Subcutaneous adipose tissue (tissue), 4 donors: ENCODE measurements around the gene SYTL3. TPM values are rescaled to one million over a fixed set of nuclear protein-coding genes. Genes with fewer than 3 reads are reported as not detected.

ENCODE experiments used
- total RNA-seq, 4 donors: library from RNA; depleted of rRNA; stranded (reverse); fragments of >200 nt; gene quantifications; one replicate each; pipeline ENCODE4 v1.1.0, GENCODE V29; 2016
- TF ChIP-seq, protein P1 (sequence below): fragments of 450-650 bp; IDR thresholded peaks from one replicate; pipeline ENCODE4 v1.5.1; 2016; ENCODE audit warnings: low read depth, mild to moderate bottlenecking, control low read depth, antibody characterized with exemption, moderate library complexity

SYTL3 gene
- total RNA-seq, 4 donors from 2014 or later = 1.3 to 18.2 (median 6.3) TPM

- TF ChIP-seq, protein P1, sequence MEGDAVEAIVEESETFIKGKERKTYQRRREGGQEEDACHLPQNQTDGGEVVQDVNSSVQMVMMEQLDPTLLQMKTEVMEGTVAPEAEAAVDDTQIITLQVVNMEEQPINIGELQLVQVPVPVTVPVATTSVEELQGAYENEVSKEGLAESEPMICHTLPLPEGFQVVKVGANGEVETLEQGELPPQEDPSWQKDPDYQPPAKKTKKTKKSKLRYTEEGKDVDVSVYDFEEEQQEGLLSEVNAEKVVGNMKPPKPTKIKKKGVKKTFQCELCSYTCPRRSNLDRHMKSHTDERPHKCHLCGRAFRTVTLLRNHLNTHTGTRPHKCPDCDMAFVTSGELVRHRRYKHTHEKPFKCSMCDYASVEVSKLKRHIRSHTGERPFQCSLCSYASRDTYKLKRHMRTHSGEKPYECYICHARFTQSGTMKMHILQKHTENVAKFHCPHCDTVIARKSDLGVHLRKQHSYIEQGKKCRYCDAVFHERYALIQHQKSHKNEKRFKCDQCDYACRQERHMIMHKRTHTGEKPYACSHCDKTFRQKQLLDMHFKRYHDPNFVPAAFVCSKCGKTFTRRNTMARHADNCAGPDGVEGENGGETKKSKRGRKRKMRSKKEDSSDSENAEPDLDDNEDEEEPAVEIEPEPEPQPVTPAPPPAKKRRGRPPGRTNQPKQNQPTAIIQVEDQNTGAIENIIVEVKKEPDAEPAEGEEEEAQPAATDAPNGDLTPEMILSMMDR = no peak
These were observed 28.7 kb upstream of the SYTL3 start for GRCh38 chr6:158620963-158621693.

DNA sequence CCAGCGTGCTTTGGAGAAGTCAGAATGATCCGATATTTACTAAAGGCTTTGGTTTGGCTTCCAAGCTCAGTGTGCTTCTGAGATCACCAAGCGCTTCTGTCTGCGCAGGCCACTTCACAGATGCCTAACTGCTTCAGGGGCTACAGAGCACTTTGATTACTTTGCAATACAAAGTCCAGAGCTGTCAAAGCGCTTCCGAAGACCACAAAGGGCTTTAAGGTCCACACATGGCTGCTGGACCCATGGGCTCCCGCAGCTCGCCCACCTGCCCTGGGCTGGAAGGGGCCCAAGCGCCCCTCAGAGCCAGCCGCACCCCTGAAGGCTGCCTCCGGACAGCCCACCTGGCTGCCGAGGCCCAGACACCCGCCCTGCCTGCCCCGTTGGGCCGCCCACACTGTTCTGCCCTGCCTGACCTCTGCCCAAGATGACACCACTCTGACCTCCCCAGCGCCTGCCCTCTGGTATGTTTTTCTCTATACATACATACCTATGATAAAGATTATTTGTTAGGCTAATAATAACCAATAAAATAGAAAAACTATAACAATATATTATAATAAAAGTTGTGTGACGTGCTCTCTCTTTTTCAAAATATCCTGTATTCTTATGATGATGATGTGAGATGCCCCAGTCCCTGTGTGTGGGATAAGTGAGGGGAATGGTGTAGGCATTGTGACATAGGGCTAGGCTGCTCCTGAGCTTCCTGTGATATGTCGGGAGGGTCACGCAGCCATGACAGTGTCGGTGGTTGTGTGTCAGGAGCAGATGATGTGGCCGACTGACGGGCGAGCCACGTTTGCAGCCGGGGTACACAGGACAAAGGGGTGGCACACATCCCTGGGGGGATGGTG lies 27.9 kb upstream of the SYTL3 start:
- TF ChIP-seq, protein P1 = no peak

DNA sequence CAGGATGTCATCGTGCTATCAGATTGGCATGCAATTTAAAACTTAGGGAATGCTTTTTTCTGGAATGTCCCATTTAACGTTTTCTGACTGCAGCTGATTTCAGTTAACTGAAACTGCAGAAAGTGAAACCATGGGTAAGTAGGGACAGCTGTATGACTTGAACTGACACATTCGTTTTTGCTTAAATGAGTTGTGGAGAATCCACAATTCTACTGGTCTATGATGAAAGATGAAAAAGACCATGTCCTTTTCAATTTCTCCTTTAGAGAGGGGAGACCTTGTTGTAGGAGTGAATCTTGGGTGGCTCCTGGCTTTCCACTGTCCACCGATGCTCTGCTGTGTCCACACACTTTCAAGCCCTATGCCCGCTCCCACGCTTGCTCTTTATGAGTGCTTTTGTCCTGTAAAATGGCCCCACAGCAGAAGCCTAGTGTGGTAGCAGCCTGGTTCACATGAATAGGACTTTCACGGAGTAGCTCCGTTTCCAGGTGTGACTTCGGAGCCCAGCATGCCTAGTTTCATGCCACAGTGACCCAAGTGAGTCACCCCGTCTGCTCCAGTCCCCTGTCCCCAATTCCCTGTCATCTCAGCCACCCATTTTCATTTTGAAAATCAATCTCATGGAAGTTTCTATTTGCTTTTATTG lies 27.2 kb upstream of the SYTL3 start:
- TF ChIP-seq, protein P1 = no peak

DNA sequence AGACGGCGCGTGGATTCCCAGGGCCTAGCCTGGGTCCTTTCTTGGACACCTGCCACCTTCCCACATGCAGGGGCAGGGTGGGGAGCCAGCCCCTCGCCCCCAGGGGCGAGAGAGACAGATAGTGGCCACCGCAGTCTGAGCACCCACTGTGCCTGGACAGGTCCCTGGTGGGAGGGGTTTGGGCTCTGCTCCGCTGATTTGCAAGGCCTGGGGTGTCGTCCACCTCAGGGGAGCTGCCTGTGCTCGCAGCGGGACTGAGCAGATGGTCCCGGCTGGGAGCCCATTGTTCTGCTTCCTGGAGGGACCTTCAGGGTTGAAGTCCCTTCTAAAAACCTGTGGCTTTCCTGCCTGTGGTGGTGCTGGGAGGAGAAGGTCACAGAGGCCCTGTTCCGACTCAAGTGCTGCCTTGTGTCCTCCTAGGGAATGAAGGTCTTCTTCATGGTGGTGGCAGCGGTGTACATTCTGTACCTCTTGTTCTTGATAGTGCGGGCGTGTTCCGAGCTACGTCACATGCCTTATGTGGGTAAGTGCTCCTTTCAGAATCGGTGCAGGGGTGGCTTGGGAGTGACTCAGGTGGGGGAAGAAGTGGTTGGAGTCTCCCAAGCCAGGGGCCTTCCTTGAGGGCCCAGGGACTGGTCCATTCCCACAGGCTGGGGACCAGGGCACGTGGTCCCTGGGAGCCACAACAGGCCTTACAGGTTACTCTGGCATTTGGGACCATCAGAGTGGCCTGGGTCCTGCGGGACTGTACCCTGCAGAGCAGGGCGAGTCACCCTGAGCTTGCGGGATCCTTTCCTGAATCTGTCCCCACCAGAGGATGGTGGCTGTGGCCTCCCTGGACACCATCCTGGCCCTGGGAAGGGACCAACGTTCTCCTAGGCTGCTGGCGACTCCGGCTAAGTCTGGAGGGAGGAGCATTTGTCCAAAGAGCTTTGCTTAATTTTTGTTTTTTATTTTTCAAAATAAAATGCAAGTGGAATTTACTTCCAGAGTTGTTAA lies 24.9 kb upstream of the SYTL3 start:
- TF ChIP-seq, protein P1 = no peak

GRCh38 chr6:158625881-158626305 lies 24.0 kb upstream of the SYTL3 start:
- TF ChIP-seq, protein P1 = no peak

DNA sequence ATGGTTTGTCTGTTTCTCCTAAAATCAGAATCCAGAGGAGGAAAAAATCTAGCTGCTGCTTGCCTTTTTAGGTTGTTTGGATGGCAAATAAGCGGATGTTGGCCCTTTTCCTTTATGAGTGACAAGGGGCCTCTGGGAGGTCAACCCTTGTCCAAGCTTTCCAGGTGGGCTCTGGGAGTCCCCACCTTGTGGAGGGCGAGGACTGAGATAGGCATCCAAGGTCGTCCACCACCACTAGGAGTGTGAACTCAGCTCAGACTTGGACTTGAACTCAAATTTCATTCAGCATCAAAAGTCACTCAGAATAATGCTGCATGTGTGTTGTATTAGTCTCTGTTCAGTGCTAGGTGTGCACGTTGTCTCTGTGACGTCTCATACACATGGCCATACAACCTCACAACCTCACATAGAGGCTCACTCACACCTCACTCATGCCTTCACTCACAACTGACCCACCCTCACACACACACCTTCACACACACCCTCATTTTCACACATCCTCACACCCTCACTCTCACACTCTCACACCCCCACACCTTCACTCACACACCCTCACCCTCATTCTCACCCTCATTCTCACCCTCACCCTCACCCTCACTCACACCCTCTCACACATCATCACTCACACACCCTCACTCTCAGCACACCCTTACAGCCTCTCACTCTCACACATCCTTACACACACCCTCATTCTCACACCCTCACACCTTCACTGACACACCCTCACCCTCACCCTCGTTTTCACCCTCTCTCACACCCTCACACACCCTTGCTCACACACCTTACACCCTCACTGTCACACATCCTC lies 23.3 kb upstream of the SYTL3 start:
- TF ChIP-seq, protein P1 = no peak
